SW480 (cell line): Measurements from ENCODE around the gene CLK4.
A peak's percentile ranks its signal among the peaks of the same experiment; 100 is the strongest.
"Not testable (repeated sequence)": the region's sequence is repeated elsewhere in the genome, so short reads cannot be mapped to it uniquely, and the experiment has no call there.

Experiments used
- DNase-seq: peaks from one replicate; pipeline ENCODE4 v3.0.0-alpha.2; 2016; ENCODE audit warnings: low spot score

Gene CLK4

DNA sequence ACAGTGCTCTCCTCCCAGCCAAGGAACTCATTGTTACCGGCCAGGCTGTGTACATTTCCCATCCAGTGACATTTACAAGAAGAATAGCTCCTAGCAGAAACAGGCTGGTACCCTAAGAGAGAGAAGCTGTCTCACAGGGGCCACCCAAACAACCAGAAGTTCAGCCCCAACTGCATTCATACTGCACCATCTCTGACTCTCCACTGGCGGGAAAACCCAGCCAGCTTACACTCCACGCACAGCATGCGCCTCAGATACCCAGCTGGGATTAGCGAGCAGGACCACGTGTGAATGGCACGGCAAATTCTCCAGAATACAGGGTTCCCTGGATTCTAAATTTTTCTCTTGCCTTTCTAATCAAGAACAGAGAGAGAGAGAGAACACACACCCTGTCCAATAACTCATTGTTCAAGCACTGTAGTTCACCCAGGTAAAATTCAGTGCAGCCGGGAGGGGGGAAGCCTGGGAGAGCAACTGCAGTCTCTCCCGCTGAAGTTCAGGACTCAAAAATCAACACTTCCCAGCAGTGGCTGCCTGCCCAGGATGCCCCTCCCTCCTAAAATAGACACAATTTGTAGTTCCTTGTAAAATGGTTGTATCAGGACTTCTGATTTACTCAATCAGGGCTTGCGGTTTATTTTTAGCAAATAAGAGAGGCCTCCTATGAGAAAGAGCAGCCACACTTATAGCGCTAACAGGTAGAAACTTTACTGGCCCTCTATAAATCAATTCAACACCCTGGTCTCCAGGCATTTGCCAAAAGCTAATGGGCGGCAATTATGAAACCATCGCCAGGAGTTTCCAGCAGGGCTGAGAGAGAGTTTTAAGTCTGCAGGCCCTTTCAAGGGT is 38.9 kb downstream of the CLK4 start:
- no peak for DNase-seq

DNA sequence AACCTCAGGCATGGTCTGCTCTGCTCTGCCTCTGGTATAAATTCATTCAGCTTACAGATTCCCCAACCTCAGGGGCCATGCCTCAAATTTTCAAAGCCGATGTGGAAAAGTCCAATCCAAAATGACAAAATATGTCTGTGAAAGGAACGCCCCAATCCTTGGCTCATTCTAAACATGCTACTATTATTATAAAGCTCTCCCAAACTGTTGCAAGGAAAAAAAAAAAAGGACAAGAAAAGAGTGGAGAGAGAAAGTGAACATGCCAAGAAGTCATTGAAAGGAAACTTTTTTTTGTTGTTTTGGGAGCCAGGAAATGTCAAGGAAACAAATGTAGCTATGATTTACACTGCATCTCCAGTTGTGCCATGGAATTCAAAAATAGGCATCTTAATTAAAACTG is 40.5 kb downstream of the CLK4 start:
- DNase-seq = no peak

DNA sequence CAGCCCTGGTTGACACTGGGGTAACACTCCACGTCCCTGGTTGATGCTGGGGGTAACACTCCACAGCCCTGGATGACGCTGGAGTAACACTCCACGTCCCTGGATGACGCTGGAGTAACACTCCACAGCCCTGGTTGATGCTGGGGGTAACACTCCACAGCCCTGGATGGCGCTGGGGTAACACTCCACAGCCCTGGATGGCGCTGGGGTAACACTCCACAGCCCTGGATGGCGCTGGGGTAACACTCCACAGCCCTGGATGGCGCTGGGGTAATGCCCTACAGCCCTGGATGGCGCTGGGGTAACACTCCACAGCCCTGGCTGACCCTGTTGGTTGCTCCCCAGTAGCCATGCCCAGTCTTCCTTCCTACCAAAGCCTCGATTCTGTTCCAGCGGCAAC is 41.4 kb downstream of the CLK4 start:
- DNase-seq = not testable (repeated sequence)

GRCh38 chr5:178583279-178583678 is 43.6 kb downstream of the CLK4 start:
- DNase-seq = no peak

DNA sequence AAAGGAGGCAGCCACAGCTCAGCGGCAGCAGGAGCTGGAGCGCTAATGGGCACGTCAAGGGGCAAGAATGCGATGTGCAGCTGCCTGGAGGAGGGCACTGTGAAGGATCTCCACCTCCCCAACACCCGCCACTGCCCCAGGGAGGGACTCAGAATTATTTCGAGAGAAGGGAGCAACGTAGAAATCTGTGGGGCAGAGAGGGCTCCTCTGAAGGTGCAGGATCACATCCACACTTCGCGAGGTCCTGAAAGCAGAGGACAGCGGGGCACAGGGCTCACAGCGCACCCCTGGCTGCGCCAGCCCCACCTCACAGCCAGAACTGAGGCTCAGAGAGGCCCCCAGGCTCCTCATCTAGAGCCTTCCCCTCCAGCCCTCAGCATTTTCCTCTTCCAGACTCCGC is 44.6 kb downstream of the CLK4 start:
- DNase-seq = no peak

GRCh38 chr5:178581621-178582020 is 45.2 kb downstream of the CLK4 start:
- DNase-seq = peak; percentile 14

- DNase-seq = no peak
Observed at GRCh38 chr5:178580271-178580955, 46.4 kb downstream of the CLK4 start.

GRCh38 chr5:178577944-178578343 is 48.9 kb downstream of the CLK4 start:
- DNase-seq = no peak

GRCh38 chr5:178577376-178577839 is 49.4 kb downstream of the CLK4 start:
- DNase-seq = no peak

GRCh38 chr5:178576591-178577351 is 50.1 kb downstream of the CLK4 start:
- DNase-seq = no peak

GRCh38 chr5:178573216-178573615 is 53.6 kb downstream of the CLK4 start:
- DNase-seq = no peak

- no peak for DNase-seq
Observed at GRCh38 chr5:178572617-178573016, 54.2 kb downstream of the CLK4 start.

DNA sequence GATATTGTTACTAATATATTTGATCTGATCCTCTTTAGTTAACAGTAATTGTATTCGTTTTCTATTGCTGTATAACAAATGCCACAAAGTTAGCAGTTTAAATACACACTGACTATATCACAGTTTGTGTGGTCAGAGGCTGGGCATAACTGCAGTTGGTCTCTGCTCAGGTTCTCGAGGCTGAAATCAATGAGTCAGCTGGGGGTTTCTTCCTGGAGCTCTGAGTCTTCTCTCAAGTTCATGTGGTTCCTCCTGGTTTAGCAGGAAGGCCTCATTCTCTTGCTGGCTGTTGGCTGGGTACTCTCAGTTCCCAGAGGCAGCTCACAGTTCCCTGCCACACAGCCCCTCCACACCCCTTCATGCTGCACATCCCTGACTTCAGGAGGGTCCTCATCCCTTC is 57.4 kb downstream of the CLK4 start:
- no peak for DNase-seq

DNA sequence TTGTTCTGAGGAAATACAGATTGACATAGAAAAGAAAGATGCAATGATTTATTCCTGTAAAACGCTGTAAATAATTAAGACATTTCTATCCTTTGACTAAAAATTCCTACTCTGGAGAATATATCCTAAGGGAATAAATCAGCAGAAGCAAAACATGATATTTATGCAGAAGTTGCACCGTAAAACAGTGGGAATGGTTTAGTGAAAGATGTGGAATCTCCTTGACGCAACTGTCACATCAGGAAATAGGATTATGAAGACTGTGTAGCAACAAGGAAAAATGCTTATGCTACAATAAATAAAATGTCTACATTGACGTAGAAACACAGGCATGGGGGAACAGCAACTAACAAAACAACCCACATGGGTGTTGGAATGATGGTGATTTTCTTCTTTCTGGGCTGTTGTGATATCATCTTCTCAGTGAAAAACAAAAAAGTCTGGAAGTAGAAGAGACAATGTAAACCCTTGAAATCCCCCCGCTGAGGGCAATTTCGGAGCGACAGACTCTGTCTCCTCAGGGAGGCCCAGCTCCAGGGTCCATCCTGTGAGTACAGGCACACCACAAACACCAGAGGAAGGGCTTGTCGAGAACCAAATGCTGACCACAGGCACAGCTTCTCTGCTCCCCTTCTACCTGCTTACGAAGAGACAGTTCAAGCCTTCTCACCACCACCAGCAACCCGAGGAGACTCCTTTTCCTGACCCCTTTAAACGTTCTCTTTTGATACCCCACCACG is 61.9 kb downstream of the CLK4 start:
- DNase-seq = no peak

GRCh38 chr5:178564397-178564796 is 62.5 kb downstream of the CLK4 start:
- DNase-seq = no peak

- DNase-seq = no peak
Observed at GRCh38 chr5:178563621-178564020, 63.2 kb downstream of the CLK4 start.

GRCh38 chr5:178561746-178562264 is 65.0 kb downstream of the CLK4 start:
- no peak for DNase-seq

DNA sequence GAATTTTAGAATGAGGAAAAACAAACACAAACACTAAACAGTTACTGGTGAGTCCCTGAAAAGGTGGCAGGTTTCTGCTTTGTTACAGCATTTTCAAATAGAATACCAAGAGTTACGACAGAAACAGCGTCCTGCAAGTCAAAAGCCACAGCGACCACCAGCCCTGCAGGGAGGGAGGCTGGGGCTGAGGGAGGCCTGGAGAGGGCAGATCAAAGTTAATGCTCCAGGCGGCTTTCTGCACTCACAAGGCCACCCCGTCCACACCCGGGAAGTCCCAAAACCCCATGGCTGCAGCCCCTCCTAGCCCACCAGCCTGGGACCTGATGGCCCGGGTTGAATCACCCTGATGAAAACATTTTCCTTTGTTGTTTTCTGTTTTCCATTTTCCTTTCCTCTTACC is 65.9 kb downstream of the CLK4 start:
- no peak for DNase-seq

DNA sequence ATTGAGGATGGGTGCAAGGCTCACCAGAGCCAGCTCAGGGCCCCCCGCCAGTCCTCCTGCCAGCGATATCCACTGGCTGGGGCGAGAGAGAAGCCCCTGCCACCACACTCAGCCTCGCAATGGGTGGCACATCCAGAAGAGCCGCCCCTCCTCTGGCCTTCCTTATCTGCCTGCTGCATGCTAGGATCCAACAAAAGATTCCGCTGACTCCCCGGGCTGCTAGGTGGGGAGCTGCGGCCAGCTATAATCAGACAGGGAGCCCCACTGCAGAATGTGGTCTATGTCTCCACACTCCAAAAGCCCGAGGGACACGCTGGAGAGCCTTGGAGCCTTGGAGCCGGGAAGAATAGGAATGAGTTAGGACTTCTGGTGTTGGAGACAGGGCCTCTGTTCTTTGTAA is 69.4 kb downstream of the CLK4 start:
- no peak for DNase-seq

DNA sequence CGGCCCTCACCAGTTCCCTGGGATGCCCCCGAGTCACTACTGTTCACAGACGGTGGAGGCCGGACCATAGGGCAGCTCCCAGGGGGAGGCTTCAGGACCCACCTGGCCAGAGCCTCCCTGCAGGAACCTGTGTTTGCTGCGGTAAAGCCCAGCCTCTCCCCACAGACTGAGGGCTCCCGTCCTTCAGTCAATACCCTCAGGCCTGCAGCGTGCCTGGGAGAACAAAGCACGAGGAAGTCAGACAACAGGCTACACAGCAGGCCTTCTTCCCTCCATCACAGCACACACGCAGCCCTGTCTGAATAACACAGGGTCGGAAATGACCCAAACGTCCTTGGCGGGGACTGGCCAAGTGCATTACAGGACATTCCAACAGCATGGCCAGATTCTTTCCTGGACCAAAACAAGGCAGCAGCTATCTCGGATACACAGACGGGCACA is 71.1 kb downstream of the CLK4 start:
- no peak for DNase-seq

DNA sequence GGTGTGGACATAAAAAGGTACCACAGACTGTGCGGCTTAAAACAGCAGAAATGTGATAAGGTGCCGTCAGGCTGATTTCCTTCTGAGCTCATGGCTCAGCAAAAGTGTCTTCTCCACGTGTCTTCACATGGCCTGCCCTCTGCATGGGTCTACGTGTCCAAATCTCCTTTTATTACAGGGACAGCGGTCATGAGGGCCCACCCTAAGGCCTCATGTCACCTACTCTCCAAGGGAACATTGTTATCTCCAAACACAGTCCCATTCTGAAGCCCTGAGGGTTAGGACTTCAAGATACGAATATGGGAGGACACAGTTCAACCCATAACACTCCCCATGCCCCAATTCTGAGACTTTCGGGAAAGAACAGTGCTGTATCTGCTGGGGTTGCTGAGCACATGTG is 71.8 kb downstream of the CLK4 start:
- no peak for DNase-seq

GRCh38 chr5:178554311-178554710 is 72.5 kb downstream of the CLK4 start:
- no peak for DNase-seq
